ENCODE results near the gene PLCD1.

The PLCD1 gene

DNA sequence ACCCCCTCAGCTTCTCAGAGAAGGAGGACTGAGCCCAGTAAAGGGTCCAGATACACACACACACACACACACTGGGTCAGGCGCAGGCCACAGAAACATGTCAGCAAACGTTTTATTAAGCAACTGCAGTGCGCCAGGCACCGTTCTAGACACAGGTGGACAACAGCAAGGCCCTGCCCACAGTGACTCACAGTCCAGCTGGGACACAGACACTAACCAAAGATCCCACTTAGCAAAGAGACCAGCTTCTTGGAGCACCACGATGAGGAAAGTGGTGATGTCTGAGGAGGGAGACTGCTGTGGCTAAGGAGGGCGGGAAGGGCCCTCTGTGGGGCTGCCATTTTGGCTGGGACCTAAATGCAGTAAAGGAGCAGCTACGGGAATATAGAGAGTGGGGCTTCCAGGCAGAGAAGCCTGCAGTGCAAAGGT lies 41.7 kb downstream of the PLCD1 start:
- H3K27me3 ChIP-seq (replicated peaks; ENCODE audit: control insufficient read depth, insufficient read depth, low read length) = no peaks in the 10 kb centered on the region
- no peak for DNase-seq (ENCODE audit: extremely low read depth, insufficient read length)
- TF ChIP-seq, protein P1, sequence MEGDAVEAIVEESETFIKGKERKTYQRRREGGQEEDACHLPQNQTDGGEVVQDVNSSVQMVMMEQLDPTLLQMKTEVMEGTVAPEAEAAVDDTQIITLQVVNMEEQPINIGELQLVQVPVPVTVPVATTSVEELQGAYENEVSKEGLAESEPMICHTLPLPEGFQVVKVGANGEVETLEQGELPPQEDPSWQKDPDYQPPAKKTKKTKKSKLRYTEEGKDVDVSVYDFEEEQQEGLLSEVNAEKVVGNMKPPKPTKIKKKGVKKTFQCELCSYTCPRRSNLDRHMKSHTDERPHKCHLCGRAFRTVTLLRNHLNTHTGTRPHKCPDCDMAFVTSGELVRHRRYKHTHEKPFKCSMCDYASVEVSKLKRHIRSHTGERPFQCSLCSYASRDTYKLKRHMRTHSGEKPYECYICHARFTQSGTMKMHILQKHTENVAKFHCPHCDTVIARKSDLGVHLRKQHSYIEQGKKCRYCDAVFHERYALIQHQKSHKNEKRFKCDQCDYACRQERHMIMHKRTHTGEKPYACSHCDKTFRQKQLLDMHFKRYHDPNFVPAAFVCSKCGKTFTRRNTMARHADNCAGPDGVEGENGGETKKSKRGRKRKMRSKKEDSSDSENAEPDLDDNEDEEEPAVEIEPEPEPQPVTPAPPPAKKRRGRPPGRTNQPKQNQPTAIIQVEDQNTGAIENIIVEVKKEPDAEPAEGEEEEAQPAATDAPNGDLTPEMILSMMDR (IDR thresholded peaks at IDR 0.05; ENCODE audit: insufficient read depth, low read length, poor library complexity, severe bottlenecking) = no peak

DNA sequence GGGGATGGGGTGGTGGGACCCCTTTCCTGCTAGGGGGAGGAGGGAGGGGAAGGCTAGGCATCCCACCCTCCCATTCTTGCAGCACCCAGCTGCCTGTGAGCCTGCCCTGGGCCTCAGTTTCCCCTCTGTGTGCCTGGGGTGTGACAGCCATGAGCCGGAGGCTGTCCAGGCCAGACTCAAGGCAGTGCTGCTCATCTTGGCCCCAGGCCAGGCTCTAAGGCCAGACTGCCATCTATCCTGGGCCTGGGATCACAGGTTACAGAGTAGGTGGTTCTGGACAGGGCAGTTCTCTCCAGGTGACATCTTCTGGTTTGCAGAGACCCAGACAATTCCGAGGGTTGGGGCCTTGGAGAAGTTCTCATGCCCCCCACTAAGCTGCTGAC lies 42.1 kb downstream of the PLCD1 start:
- TF ChIP-seq, protein P1 (IDR thresholded peaks at IDR 0.05; ENCODE audit: insufficient read depth, low read length, poor library complexity, severe bottlenecking) = no peak
- Histone ChIP-seq H3K27me3 (replicated peaks; ENCODE audit: control insufficient read depth, insufficient read depth, low read length) (no peaks in the 10 kb centered on the region), H3K4me3 (replicated peaks; ENCODE audit: low read depth, low read length) (no peak overlapping the region), H3K36me3 (ENCODE audit: control insufficient read depth, insufficient read depth, low read length) (no peaks in the 10 kb centered on the region)
- DNase-seq (ENCODE audit: extremely low read depth, insufficient read length) = no peak

More for the DNA sequence above, 41.7 kb downstream of the PLCD1 start:
- no peak overlapping the region for H3K4me3 ChIP-seq (replicated peaks; ENCODE audit: low read depth, low read length)
- no peaks in the 10 kb centered on the region for H3K36me3 ChIP-seq (ENCODE audit: control insufficient read depth, insufficient read depth, low read length)

DNA sequence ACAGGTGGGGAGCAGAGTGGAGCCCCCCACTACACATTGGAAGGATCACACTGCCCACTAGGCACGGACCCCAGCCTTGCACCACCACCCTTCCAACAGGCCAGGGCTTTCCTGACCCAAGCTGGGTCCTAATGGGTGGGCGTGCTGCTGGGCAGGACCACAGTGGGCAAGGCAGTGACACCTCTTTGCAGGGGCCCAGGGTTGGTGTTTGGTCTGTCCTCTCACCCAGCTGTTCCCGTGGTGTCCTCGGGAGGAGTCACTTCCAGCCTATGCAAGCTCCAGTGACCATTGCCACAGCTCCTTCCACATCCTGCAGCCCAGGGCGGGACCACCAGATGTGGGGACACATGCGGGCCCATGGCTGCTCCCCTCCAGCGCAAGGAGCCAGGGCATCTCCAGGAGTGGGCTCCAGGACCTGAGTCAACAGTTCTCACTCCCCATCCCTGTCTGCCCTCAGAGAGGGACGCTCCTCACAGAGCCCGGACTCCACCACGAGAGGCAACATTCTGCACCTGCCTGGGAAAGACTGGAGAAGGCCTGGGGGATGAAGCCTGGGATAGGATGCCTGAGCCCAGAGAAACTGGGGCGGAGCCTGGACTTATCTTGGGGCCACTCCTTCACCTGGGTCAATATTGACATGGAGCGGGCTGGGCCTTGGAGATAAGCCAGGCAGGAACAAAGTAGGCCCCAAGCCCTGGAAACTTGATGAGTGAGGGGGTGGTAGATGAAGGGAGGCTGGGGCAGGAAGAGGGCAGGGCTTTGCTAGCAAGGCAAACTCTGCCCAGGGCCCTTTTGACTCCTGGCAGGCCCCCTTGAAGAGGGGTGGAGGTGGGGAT lies 42.7 kb downstream of the PLCD1 start:
- no peak for DNase-seq (ENCODE audit: extremely low read depth, insufficient read length)
- no peak overlapping the region for H3K4me3 ChIP-seq (replicated peaks; ENCODE audit: low read depth, low read length)
- H3K27me3 ChIP-seq (replicated peaks; ENCODE audit: control insufficient read depth, insufficient read depth, low read length) = no peaks in the 10 kb centered on the region; the same call in 1 of the 2 replicates
- TF ChIP-seq, protein P1 (IDR thresholded peaks at IDR 0.05; ENCODE audit: insufficient read depth, low read length, poor library complexity, severe bottlenecking) = no peak
- H3K36me3 ChIP-seq (ENCODE audit: control insufficient read depth, insufficient read depth, low read length) = no peaks in the 10 kb centered on the region

DNA sequence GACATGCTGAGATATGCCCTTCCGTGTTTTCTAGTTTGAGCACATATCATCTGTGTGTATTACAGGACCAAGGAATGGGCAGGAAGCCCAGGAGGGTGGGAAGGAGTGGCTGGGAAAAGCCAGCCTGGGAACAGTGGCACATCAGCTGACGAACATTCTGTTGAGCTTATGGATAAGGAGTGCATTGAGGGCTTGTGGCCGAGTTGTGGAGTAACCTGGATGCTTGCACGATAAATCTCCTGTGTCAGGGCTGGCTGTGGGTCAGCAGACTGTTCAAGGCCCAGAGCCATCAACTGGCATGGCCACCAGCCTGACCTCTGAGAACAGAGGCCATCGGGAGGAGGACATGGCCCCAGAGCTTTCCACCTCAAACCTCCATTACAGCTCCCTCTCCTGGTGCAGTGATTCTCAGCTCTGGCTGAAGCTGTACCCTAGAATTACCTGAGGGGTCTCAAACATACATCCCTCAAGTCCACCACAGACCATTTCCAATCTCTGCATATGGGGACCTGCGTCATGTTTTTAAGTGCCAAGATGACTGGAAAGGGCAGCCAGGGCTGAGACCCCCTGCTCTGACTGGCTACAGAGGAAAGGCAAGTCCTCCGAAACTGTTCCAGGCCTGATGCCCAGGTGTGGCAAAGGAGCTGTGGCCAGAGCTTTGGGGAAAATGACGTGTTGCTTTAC lies 43.7 kb downstream of the PLCD1 start:
- H3K27me3 ChIP-seq (replicated peaks; ENCODE audit: control insufficient read depth, insufficient read depth, low read length) = no peaks in the 10 kb centered on the region; the same call in 1 of the 2 replicates
- DNase-seq (ENCODE audit: extremely low read depth, insufficient read length) = no peak
- no peak overlapping the region for H3K4me3 ChIP-seq (replicated peaks; ENCODE audit: low read depth, low read length)
- H3K36me3 ChIP-seq (ENCODE audit: control insufficient read depth, insufficient read depth, low read length) = no peaks in the 10 kb centered on the region
- TF ChIP-seq, protein P1 (IDR thresholded peaks at IDR 0.05; ENCODE audit: insufficient read depth, low read length, poor library complexity, severe bottlenecking) = no peak

DNA sequence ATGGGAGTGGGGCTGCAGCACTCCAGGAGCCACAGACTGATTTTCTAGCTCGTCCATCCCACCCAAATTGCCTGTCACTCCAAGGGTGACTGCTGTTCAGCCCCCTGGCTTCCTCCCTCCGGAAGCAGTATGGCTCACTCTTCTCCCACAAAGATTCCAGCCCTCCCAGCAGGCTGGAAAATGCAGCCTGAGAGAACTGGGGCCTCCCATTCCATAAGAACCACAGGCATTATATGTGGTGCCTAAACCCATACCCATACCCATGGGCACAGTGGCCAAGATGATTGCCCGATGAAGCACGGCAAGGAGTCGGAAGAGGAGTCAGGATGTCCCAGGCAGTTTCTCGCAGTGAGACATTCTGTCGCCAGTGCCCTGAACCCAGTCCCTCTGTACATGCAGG lies 44.8 kb downstream of the PLCD1 start:
- Histone ChIP-seq H3K4me3 (replicated peaks; ENCODE audit: low read depth, low read length) (no peak overlapping the region), H3K27me3 (replicated peaks; ENCODE audit: control insufficient read depth, insufficient read depth, low read length) (peaks cover 2% of the 10 kb centered on the region; the same call in 1 of the 2 replicates), H3K36me3 (ENCODE audit: control insufficient read depth, insufficient read depth, low read length) (no peaks in the 10 kb centered on the region)
- TF ChIP-seq, protein P1 (IDR thresholded peaks at IDR 0.05; ENCODE audit: insufficient read depth, low read length, poor library complexity, severe bottlenecking) = no peak
- DNase-seq (ENCODE audit: extremely low read depth, insufficient read length) = no peak

Measured in GM06990 (cell line).